Endothelial cell of umbilical vein (primary cell): ENCODE results near the gene PLPP7. TPM values are rescaled to one million over a fixed set of nuclear protein-coding genes. Genes with fewer than 3 reads are reported as not detected.

Experiments
- BruUV-seq: library from RNA; stranded (reverse); fragments of 400-500 nt; replicated peaks from 2 replicates; lab custom pipeline; 2021; lab: Mats Ljungman, UMichigan
- CTCF ChIA-PET: fragments of 300-600, 350-600 bp; sonication (Branson Sonifier 250); formaldehyde crosslinking; loops from one replicate; lab custom pipeline; 2021; ENCODE audit warnings: antibody characterized with exemption, inconsistent platforms; lab: Charles Lee
- POLR2A ChIA-PET: fragments of 300-600, 350-600 bp; sonication (Branson Sonifier 250); formaldehyde crosslinking; loops from one replicate; lab custom pipeline; 2021; ENCODE audit warnings: antibody characterized with exemption, inconsistent platforms; lab: Charles Lee
- DNase-seq: peaks from one replicate; pipeline ENCODE4 v3.0.0-alpha.2; 2011; ENCODE audit warnings: low read depth, low spot score
- FAIRE-seq: peaks from 2 replicates; lab custom pipeline; 2011; peaks lifted over from hg19 to GRCh38; lab: Jason Lieb, UNC
- H2AFZ ChIP-seq: 2 replicates; pipeline ENCODE4 v1.6.0; 2012; ENCODE audit warnings: low read depth, low read length, control low read depth, inconsistent platforms
- H3K27ac ChIP-seq: 2 replicates; pipeline ENCODE4 v1.5.1; 2011; ENCODE audit warnings: low read depth, mild to moderate bottlenecking, control low read depth, low read length, moderate library complexity; ENCODE audit not compliant: insufficient read depth
- H3K27me3 ChIP-seq, 2 experiments: 2 replicates each; pipeline versions ENCODE4 v1.6.0 to v1.6.1; 2011; ENCODE audit warnings: low read length in 2 of 2, mixed read lengths in 1 of 2; ENCODE audit not compliant: control insufficient read depth in 2 of 2, insufficient read depth in 2 of 2
- H3K36me3 ChIP-seq, 2 experiments: 2 replicates in 1 of 2; 3 replicates in 1 of 2; pipeline ENCODE4 v1.5.1; 2011; ENCODE audit warnings: low read length in 2 of 2, mild to moderate bottlenecking in 1 of 2, moderate library complexity in 1 of 2; ENCODE audit not compliant: control insufficient read depth in 2 of 2, insufficient read depth in 2 of 2; ENCODE audit errors: extremely low read depth in 1 of 2
- H3K4me1 ChIP-seq: 3 replicates; pipeline ENCODE4 v1.5.1; 2011; ENCODE audit warnings: mild to moderate bottlenecking, low read length; ENCODE audit not compliant: control insufficient read depth, insufficient read depth; ENCODE audit errors: extremely low read depth
- H3K4me2 ChIP-seq: 2 replicates; pipeline ENCODE4 v1.6.1; 2011; ENCODE audit warnings: low read length, control low read depth, mixed read lengths; ENCODE audit not compliant: insufficient read depth
- H3K4me3 ChIP-seq, 3 experiments: fragments of 200-600 bp in 1 of 3; sonication (generic), shearing (Covaris generic) in 1 of 3; replicated peaks in 1 of 3; 2 replicates each; pipeline ENCODE4 v1.5.1; 2011 to 2016; ENCODE audit warnings: control low read depth in 3 of 3, low read length in 3 of 3, mild to moderate bottlenecking in 2 of 3, inconsistent platforms in 1 of 3, low read depth in 1 of 3, moderate library complexity in 1 of 3; ENCODE audit not compliant: insufficient read depth in 1 of 3
- H3K79me2 ChIP-seq: 2 replicates; pipeline ENCODE4 v1.6.0; 2012; ENCODE audit warnings: low read length, inconsistent platforms; ENCODE audit not compliant: control insufficient read depth, insufficient read depth
- H3K9ac ChIP-seq: replicated peaks from 2 replicates; pipeline ENCODE3; 2011; ENCODE audit warnings: low read length, control low read depth; ENCODE audit not compliant: insufficient read depth; ENCODE audit errors: extremely low read depth
- H3K9me1 ChIP-seq: replicated peaks from 3 replicates; pipeline ENCODE4 v1.6.0; 2011; ENCODE audit warnings: mild to moderate bottlenecking, low read length; ENCODE audit not compliant: control insufficient read depth, insufficient read depth; ENCODE audit errors: extremely low read depth
- H3K9me3 ChIP-seq: replicated peaks from 2 replicates; pipeline ENCODE4 v1.5.1; 2012; ENCODE audit warnings: low read length, inconsistent platforms; ENCODE audit not compliant: control insufficient read depth, insufficient read depth
- H4K20me1 ChIP-seq: replicated peaks from 2 replicates; pipeline ENCODE3; 2011; ENCODE audit warnings: mild to moderate bottlenecking, low read length; ENCODE audit not compliant: control insufficient read depth, insufficient read depth; ENCODE audit errors: extremely low read depth
- CTCF ChIP-seq, 2 donors: IDR thresholded peaks; 1 replicate in 1 of 2; 2 replicates in 1 of 2; pipeline ENCODE4 v1.5.1; 2011; ENCODE audit warnings: low read length in 2 of 2, mild to moderate bottlenecking in 2 of 2, moderate library complexity in 2 of 2, control low read depth in 1 of 2, inconsistent platforms in 1 of 2, low read depth in 1 of 2; ENCODE audit not compliant: insufficient read depth in 1 of 2; ENCODE audit errors: extremely low read depth in 1 of 2
- EZH2 ChIP-seq: IDR thresholded peaks from 2 replicates; pipeline ENCODE4 v1.6.1; 2012; ENCODE audit warnings: borderline replicate concordance, low read depth, mild to moderate bottlenecking, moderate library complexity, low read length, inconsistent platforms; ENCODE audit not compliant: severe bottlenecking
- FOS ChIP-seq: IDR thresholded peaks from 2 replicates; pipeline ENCODE4 v1.6.1; 2011; ENCODE audit warnings: mild to moderate bottlenecking, low read length, moderate library complexity, borderline replicate concordance; ENCODE audit not compliant: insufficient read depth
- GATA2 ChIP-seq: IDR thresholded peaks from 2 replicates; pipeline ENCODE4 v1.7.0; 2011; ENCODE audit warnings: low read depth, mild to moderate bottlenecking, moderate library complexity, mixed read lengths, low read length; ENCODE audit not compliant: insufficient read length, insufficient read depth
- JUN ChIP-seq: IDR thresholded peaks from 2 replicates; pipeline ENCODE4 v1.6.1; 2011; ENCODE audit warnings: borderline replicate concordance, low read depth; ENCODE audit not compliant: insufficient read length, insufficient read depth
- MYC ChIP-seq: IDR thresholded peaks from one replicate; pipeline ENCODE4 v1.6.1; 2011; ENCODE audit warnings: mild to moderate bottlenecking, low read depth, low read length
- POLR2A ChIP-seq: IDR thresholded peaks from 2 replicates; pipeline ENCODE4 v1.6.1; 2012; ENCODE audit warnings: low read depth, mild to moderate bottlenecking, control low read depth, low read length
- POLR2AphosphoS5 ChIP-seq: IDR thresholded peaks from 2 replicates; pipeline ENCODE4 v1.6.1; 2012; ENCODE audit warnings: low read depth, mild to moderate bottlenecking, control low read depth, low read length, moderate library complexity; ENCODE audit not compliant: insufficient read depth
- dilution Hi-C: fragments of 300-500 bp; cut with MboI; formaldehyde crosslinking; loops from one replicate; pipeline ENCODE4 v1.15.0; 2019; ENCODE audit warnings: low sequenced_read_pairs; ENCODE audit not compliant: extremely low pct_ligation_motif_present
- intact Hi-C: fragments of 100-400 bp; cut with micrococcal nuclease; formaldehyde crosslinking; loops from one replicate; pipeline ENCODE4 v1.10.0; 2022
- polyA plus RNA-seq, 4 experiments: library from polyadenylated mRNA; depleted of rRNA in 3 of 4; stranded (reverse) in 3 of 4; unstranded in 1 of 4; fragments of >200 nt; gene quantifications; 2 replicates each; pipeline versions ENCODE4 v1.2.1 to v1.2.3, GENCODE V29; 2011 to 2012; ENCODE audit warnings: missing spikeins in 1 of 4
- total RNA-seq: library from RNA; stranded (reverse); gene quantifications from 2 replicates; pipeline ENCODE4 v1.2.3, GENCODE V29; 2021
- TF ChIP-seq, protein P1 (sequence below): IDR thresholded peaks from 2 replicates; pipeline ENCODE4 v1.6.1; 2011; ENCODE audit not compliant: insufficient read depth, insufficient read length

Gene PLPP7
- total and polyA plus RNA-seq, 2 donors (not counting 3 experiments of a cell fraction or from before 2014, with no cell fraction given), result 2.1 to 2.7 TPM

DNA sequence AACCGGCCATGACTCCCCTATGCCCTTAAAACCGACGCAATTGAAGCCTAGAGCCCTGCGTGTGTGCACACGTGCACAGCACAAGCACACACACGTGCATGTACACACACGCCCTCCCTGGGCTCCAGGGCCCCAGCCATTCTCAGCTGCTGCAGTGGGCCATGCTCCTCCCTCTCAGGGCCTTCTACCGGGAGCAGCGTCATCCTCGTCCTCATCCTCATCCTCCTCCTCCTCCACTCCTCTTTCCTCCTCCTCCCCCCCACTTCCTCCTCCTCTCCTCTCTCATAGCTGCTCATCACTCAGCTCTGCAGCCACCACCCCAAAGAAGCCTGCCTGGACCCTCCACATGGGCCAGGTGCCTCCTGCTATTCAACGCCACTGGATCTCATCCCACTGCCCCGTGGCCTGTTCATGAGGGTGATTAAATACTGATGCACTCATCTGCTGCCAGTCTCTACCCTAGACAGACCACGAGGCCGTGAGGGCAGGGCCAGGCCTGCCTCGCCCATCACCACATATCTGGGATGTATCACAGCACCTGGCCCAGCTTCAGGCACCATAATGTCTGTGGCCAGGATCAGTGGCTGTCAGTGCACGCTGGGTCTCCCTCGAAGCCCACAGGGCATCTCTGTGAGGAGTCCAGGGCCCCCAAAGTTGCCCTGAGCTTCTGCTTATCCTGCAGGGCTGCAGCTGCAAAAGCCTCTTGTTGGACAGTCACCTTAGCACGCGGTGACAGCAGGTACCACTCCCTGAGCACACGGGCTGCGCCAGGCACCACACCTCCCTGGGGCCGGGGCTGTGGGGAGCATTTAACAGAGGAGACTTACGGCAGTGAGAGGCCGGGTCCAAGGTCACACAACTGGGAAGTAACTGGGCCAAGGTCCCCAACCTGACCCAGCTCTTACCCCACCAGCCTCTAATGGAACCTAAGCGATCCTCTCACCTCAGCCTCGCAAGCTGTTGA lies 23.0 kb upstream of the PLPP7 start:
- Histone ChIP-seq H3K4me2 (no peak overlapping the region), H3K27ac (no peak overlapping the region), H3K36me3 (peaks cover 0 to 17% of the 10 kb centered on the region in 2 experiments), H3K4me1 (peaks cover 23% of the 10 kb centered on the region), H3K9me1 (no peaks in the 10 kb centered on the region), H3K79me2 (peaks cover 12% of the 10 kb centered on the region), H3K9ac (no peak overlapping the region), H4K20me1 (no peaks in the 10 kb centered on the region), H3K4me3 (no peak overlapping the region), H3K27me3 (no peaks in the 10 kb centered on the region), H2AFZ (no peak overlapping the region), H3K9me3 (no peaks in the 10 kb centered on the region)
- POLR2A ChIA-PET, result interaction anchor here (0.9 kb wide), 1 partner anchor 10 kb away, joined by 3 read pairs; no protein-coding TSS in a partner anchor
- CTCF ChIA-PET, result no interaction called here
- BruUV-seq, result no TSS peak
- TF ChIP-seq JUN (no peak), GATA2 (no peak), POLR2A (no peak), POLR2AphosphoS5 (no peak), FOS (no peak), CTCF (IDR thresholded peaks at IDR 0.05; ENCODE audit: extremely low read depth in 1 of 2, insufficient read depth in 1 of 2, low read depth in 1 of 2, low read length in 2 of 2) (no peak), MYC (no peak), EZH2 (no peak)
- TF ChIP-seq, protein P1, sequence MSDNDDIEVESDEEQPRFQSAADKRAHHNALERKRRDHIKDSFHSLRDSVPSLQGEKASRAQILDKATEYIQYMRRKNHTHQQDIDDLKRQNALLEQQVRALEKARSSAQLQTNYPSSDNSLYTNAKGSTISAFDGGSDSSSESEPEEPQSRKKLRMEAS, result no peak
- dilution Hi-C loops, result no loop called here
- no peak for DNase-seq
- intact Hi-C loops, result no loop called here
- no peak for FAIRE-seq
